Esophagus mucosa (tissue), 1 donor: ENCODE data around the gene FKBP3. TPM values are rescaled to one million over a fixed set of nuclear protein-coding genes. Genes with fewer than 3 reads are reported as not detected.
"Not testable (repeated sequence)": the region's sequence is repeated elsewhere in the genome, so short reads cannot be mapped to it uniquely, and the experiment has no call there.

Experiments
- ATAC-seq: fragments of 200-7000 bp; cut with Tn5 transposase; one replicate; pipeline ENCODE4 v1.9.1; 2020
- total RNA-seq: library from RNA; stranded (reverse); gene quantifications from one replicate; pipeline ENCODE4 v1.2.4, GENCODE V29; 2023
- donor health status: DM: yes; HTN: yes; CAD: no.

The FKBP3 gene
- total RNA-seq: 45.4 TPM

- ATAC-seq: peak; percentile 99
These were observed at the start of gene FKBP3 for GRCh38 chr14:45134051-45134958. TSS of gene FKBP3 (minus strand) at chr14:45134481. CDS start at chr14:45134456, 25 bp downstream.

- ATAC-seq: no peak
These were observed 47.5 kb upstream of the FKBP3 start for GRCh38 chr14:45181806-45182205.

- ATAC-seq: no peak
These were observed 47.0 kb upstream of the FKBP3 start for GRCh38 chr14:45181329-45181728.

GRCh38 chr14:45177076-45177475 is 42.8 kb upstream of the FKBP3 start:
- peak; percentile 65 for ATAC-seq

GRCh38 chr14:45169906-45170305 is 35.6 kb upstream of the FKBP3 start:
- ATAC-seq: no peak

- ATAC-seq: no peak
These were observed 21.8 kb upstream of the FKBP3 start for GRCh38 chr14:45156067-45156466.

GRCh38 chr14:45150386-45150890 is 16.2 kb upstream of the FKBP3 start:
- no peak for ATAC-seq

- ATAC-seq: no peak
These were observed 15.3 kb upstream of the FKBP3 start for GRCh38 chr14:45149602-45150001.

GRCh38 chr14:45145214-45145613 is 10.9 kb upstream of the FKBP3 start:
- ATAC-seq: no peak

- ATAC-seq: no peak
These were observed 10.4 kb upstream of the FKBP3 start for GRCh38 chr14:45144658-45145057.

- not testable (repeated sequence) for ATAC-seq
These were observed 7.8 kb upstream of the FKBP3 start for GRCh38 chr14:45142083-45142482.

GRCh38 chr14:45140661-45141187 is 6.4 kb upstream of the FKBP3 start:
- ATAC-seq: no peak

- no peak for ATAC-seq
These were observed 2.1 kb upstream of the FKBP3 start for GRCh38 chr14:45136399-45136798.

- peak; percentile 83 for ATAC-seq
These were observed 1.5 kb upstream of the FKBP3 start, which contains the start of gene FANCM for GRCh38 chr14:45135659-45136395. TSS of gene FANCM (plus strand) at chr14:45135930. CDS start at chr14:45136032, 102 bp downstream.

GRCh38 chr14:45135156-45135555 is 875 bp upstream of the FKBP3 start:
- ATAC-seq: no peak

- no peak for ATAC-seq
These were observed 614 bp downstream of the FKBP3 start for GRCh38 chr14:45133683-45134050.

GRCh38 chr14:45128963-45129629 is 5.2 kb downstream of the FKBP3 start:
- ATAC-seq: no peak

GRCh38 chr14:45125754-45126153 is 8.5 kb downstream of the FKBP3 start:
- ATAC-seq: no peak

- ATAC-seq: no peak
These were observed 11.0 kb downstream of the FKBP3 start for GRCh38 chr14:45123271-45123670.

GRCh38 chr14:45120096-45120495 is 14.2 kb downstream of the FKBP3 start:
- ATAC-seq: no peak

- no peak for ATAC-seq
These were observed 15.7 kb downstream of the FKBP3 start for GRCh38 chr14:45118594-45118993.

GRCh38 chr14:45114327-45114726 is 20.0 kb downstream of the FKBP3 start:
- no peak for ATAC-seq
